Upper lobe of left lung (tissue), 4 donors: ENCODE measurements around the gene ACSL3.
"Not testable (repeated sequence)": the region's sequence is repeated elsewhere in the genome, so short reads cannot be mapped to it uniquely, and the experiment has no call there.

Experiments used
- CTCF ChIP-seq, 6 experiments: fragments of 450-650 bp in 4 of 6; fragments of 200-600 bp in 2 of 6; sonication (generic) in 2 of 6; IDR thresholded peaks; one replicate each; pipeline ENCODE4 v1.5.1; 2016 to 2019; ENCODE audit warnings: antibody characterized with exemption in 6 of 6
- POLR2A ChIP-seq, 4 donors: fragments of 450-650 bp; IDR thresholded peaks; one replicate each; pipeline ENCODE4 v1.5.1; 2016 to 2017; ENCODE audit warnings: antibody characterized with exemption in 4 of 4, mild to moderate bottlenecking in 2 of 4

GRCh38 chr2:222845314-222845713 is 15.5 kb upstream of the ACSL3 start:
- TF ChIP-seq CTCF, POLR2A (IDR thresholded peaks at IDR 0.05): not testable (repeated sequence)
